ENCODE measurements around the gene CLHC1. TPM values are rescaled to one million over a fixed set of nuclear protein-coding genes. Genes with fewer than 3 reads are reported as not detected.

CLHC1 gene
- total and polyA plus RNA-seq, 2 donors (not counting 3 experiments of a cell fraction or from before 2014, with no cell fraction given) = 2.4 to 12.3 TPM

GRCh38 chr2:55153584-55154299 lies 78.4 kb downstream of the CLHC1 start:
- CTCF ChIA-PET = interaction anchor here (1.1 to 1.6 kb wide), 6 partner anchors 8 to 83 kb away, joined by 3 to 4 read pairs (median 3); no protein-coding TSS in a partner anchor
- no peak overlapping the region for H3K4me2 ChIP-seq (ENCODE audit: insufficient read depth, low read length)

More at GRCh38 chr2:55153584-55154299, 78.4 kb downstream of the CLHC1 start:
- Histone ChIP-seq H3K27ac (ENCODE audit: insufficient read depth, low read depth, low read length) (no peak overlapping the region), H3K36me3 (ENCODE audit: control insufficient read depth in 2 of 2, extremely low read depth in 1 of 2, insufficient read depth in 2 of 2, low read length in 2 of 2) (no peaks in the 10 kb centered on the region), H3K9me3 (replicated peaks; ENCODE audit: control insufficient read depth, insufficient read depth, low read length) (no peaks in the 10 kb centered on the region), H3K4me3 (replicated peaks in 1 of 3; ENCODE audit: insufficient read depth in 1 of 3, low read depth in 1 of 3, low read length in 3 of 3) (no peak overlapping the region), H4K20me1 (replicated peaks; ENCODE audit: control insufficient read depth, extremely low read depth, insufficient read depth, low read length) (no peaks in the 10 kb centered on the region), H3K79me2 (ENCODE audit: control insufficient read depth, insufficient read depth, low read length) (no peaks in the 10 kb centered on the region), H3K4me1 (ENCODE audit: control insufficient read depth, extremely low read depth, insufficient read depth, low read length) (peaks cover 22% of the 10 kb centered on the region), H3K9me1 (replicated peaks; ENCODE audit: control insufficient read depth, extremely low read depth, insufficient read depth, low read length) (no peaks in the 10 kb centered on the region), H3K27me3 (ENCODE audit: control insufficient read depth in 2 of 2, insufficient read depth in 2 of 2, low read length in 2 of 2) (no peaks in the 10 kb centered on the region), H2AFZ (ENCODE audit: low read depth, low read length) (no peak overlapping the region), H3K9ac (replicated peaks; ENCODE audit: extremely low read depth, insufficient read depth, low read length) (no peak overlapping the region)
- TF ChIP-seq FOS (IDR thresholded peaks at IDR 0.05; ENCODE audit: borderline replicate concordance, insufficient read depth, low read length) = no peak
- no peak for TF ChIP-seq POLR2AphosphoS5 (IDR thresholded peaks at IDR 0.05; ENCODE audit: insufficient read depth, low read depth, low read length)
- TF ChIP-seq POLR2A (IDR thresholded peaks at IDR 0.05; ENCODE audit: low read depth, low read length) = no peak
- no peak for TF ChIP-seq EZH2 (IDR thresholded peaks at IDR 0.05; ENCODE audit: borderline replicate concordance, low read depth, low read length, severe bottlenecking)
- TF ChIP-seq MAX (IDR thresholded peaks at IDR 0.05; ENCODE audit: insufficient read depth, insufficient read length) = no peak
- TF ChIP-seq JUN (IDR thresholded peaks at IDR 0.05; ENCODE audit: borderline replicate concordance, insufficient read depth, insufficient read length, low read depth) = no peak
- TF ChIP-seq GATA2 (IDR thresholded peaks at IDR 0.05; ENCODE audit: insufficient read depth, insufficient read length, low read depth, low read length) = no peak
- no peak for TF ChIP-seq MYC (IDR thresholded peaks at IDR 0.05; ENCODE audit: low read depth, low read length)
- POLR2A ChIA-PET = no interaction called here
- intact Hi-C loops (cut with micrococcal nuclease) = no loop called here
- no peak for FAIRE-seq
- BruUV-seq (replicated peaks) = no TSS peak
- DNase-seq (ENCODE audit: low read depth, low spot score) = no peak
- dilution Hi-C loops (cut with MboI; ENCODE audit: extremely low pct_ligation_motif_present, low sequenced_read_pairs) = no loop called here

Measured in endothelial cell of umbilical vein (primary cell).